Suppressor macrophage treated with lipopolysaccharide for 4 hours (primary cell): ENCODE data around the gene SLC22A14.

Experiments used
- DNase-seq: peaks from one replicate; pipeline ENCODE4 v3.0.0-alpha.2; 2020

The SLC22A14 gene

GRCh38 chr3:38347421-38348200 is 65.5 kb downstream of the SLC22A14 start:
- DNase-seq, result no peak

GRCh38 chr3:38348903-38349302 is 66.8 kb downstream of the SLC22A14 start:
- peak; percentile 88 for DNase-seq

- no peak for DNase-seq
Observed at GRCh38 chr3:38349684-38350359, 67.7 kb downstream of the SLC22A14 start.

GRCh38 chr3:38353151-38353550 is 71.1 kb downstream of the SLC22A14 start:
- no peak for DNase-seq

GRCh38 chr3:38354588-38355330 is 72.7 kb downstream of the SLC22A14 start:
- no peak for DNase-seq

- DNase-seq, result no peak
Observed at GRCh38 chr3:38359038-38359437, 76.9 kb downstream of the SLC22A14 start.

GRCh38 chr3:38360345-38360744 is 78.3 kb downstream of the SLC22A14 start:
- DNase-seq, result no peak

- DNase-seq, result no peak
Observed at GRCh38 chr3:38361496-38361895, 79.4 kb downstream of the SLC22A14 start.

GRCh38 chr3:38362825-38363224 is 80.7 kb downstream of the SLC22A14 start:
- no peak for DNase-seq

- DNase-seq, result no peak
Observed at GRCh38 chr3:38364721-38365400, 82.8 kb downstream of the SLC22A14 start.

GRCh38 chr3:38365469-38366062 is 83.5 kb downstream of the SLC22A14 start:
- DNase-seq, result no peak

- DNase-seq, result no peak
Observed at GRCh38 chr3:38366082-38366481, 84.0 kb downstream of the SLC22A14 start.

GRCh38 chr3:38367779-38368178 is 85.7 kb downstream of the SLC22A14 start:
- no peak for DNase-seq
